ENCODE measurements around the gene PPFIBP1. TPM values are rescaled to one million over a fixed set of nuclear protein-coding genes. Genes with fewer than 3 reads are reported as not detected.

Gene PPFIBP1
- total RNA-seq, 2 donors from 2014 or later, result 65.2 to 66.0 TPM

GRCh38 chr12:27553941-27554340 is 29.9 kb downstream of the PPFIBP1 start:
- peak overlapping the region in 1 of 2 donors; percentile 12 for H3K4me3 ChIP-seq
- peaks cover 0 to 95% of the 10 kb centered on the region in 2 donors for H3K4me1 ChIP-seq

GRCh38 chr12:27554421-27555186 is 30.6 kb downstream of the PPFIBP1 start:
- H3K27ac ChIP-seq, result peak overlapping the region; percentile 80 to 89
- peaks cover 0 to 92% of the 10 kb centered on the region in 2 donors for H3K4me1 ChIP-seq
- no peak for TF ChIP-seq CTCF (IDR thresholded peaks at IDR 0.05)
- no peaks in the 10 kb centered on the region for H3K36me3 ChIP-seq
- peak; percentile 81 for DNase-seq (ENCODE audit: low spot score)
- H3K4me3 ChIP-seq, result peak overlapping the region in 1 of 2 donors; percentile 12
- no peaks in the 10 kb centered on the region for H3K27me3 ChIP-seq
- H3K9me3 ChIP-seq, result no peaks in the 10 kb centered on the region

More at GRCh38 chr12:27553941-27554340, 29.9 kb downstream of the PPFIBP1 start:
- no peak for DNase-seq (ENCODE audit: low spot score)
- Histone ChIP-seq H3K36me3 (no peaks in the 10 kb centered on the region), H3K27ac (peak overlapping the region; percentile 80 to 89), H3K27me3 (no peaks in the 10 kb centered on the region), H3K9me3 (no peaks in the 10 kb centered on the region)
- TF ChIP-seq CTCF (IDR thresholded peaks at IDR 0.05), result no peak

GRCh38 chr12:27555361-27555760 is 31.4 kb downstream of the PPFIBP1 start:
- DNase-seq (ENCODE audit: low spot score), result no peak
- Histone ChIP-seq H3K9me3 (no peaks in the 10 kb centered on the region), H3K4me1 (peaks cover 0 to 90% of the 10 kb centered on the region in 2 donors), H3K36me3 (no peaks in the 10 kb centered on the region), H3K4me3 (peak overlapping the region in 1 of 2 donors; percentile 12), H3K27ac (peak overlapping the region; percentile 80 to 89), H3K27me3 (no peaks in the 10 kb centered on the region)
- no peak for TF ChIP-seq CTCF (IDR thresholded peaks at IDR 0.05)

GRCh38 chr12:27555925-27556778 is 32.1 kb downstream of the PPFIBP1 start:
- no peaks in the 10 kb centered on the region for H3K9me3 ChIP-seq
- DNase-seq (ENCODE audit: low spot score), result no peak
- H3K4me3 ChIP-seq, result no peak overlapping the region
- peaks cover 0 to 88% of the 10 kb centered on the region in 2 donors for H3K4me1 ChIP-seq
- H3K27me3 ChIP-seq, result no peaks in the 10 kb centered on the region
- H3K27ac ChIP-seq, result peak overlapping the region; percentile 80 to 89
- no peaks in the 10 kb centered on the region for H3K36me3 ChIP-seq
- no peak for TF ChIP-seq CTCF (IDR thresholded peaks at IDR 0.05)

- Histone ChIP-seq H3K4me1 (peaks cover 0 to 70% of the 10 kb centered on the region in 2 donors), H3K36me3 (no peaks in the 10 kb centered on the region), H3K4me3 (no peak overlapping the region), H3K27ac (no peak overlapping the region), H3K9me3 (no peaks in the 10 kb centered on the region), H3K27me3 (no peaks in the 10 kb centered on the region)
- no peak for TF ChIP-seq CTCF (IDR thresholded peaks at IDR 0.05)
- DNase-seq (ENCODE audit: low spot score), result no peak
Measured at GRCh38 chr12:27560126-27560525, 36.1 kb downstream of the PPFIBP1 start.
